B cell (primary cell): Measurements from ENCODE around the gene SALL1.

Source experiments
- CTCF ChIP-seq: fragments of 200-600 bp; IDR thresholded peaks from one replicate; pipeline ENCODE4 v1.8.0; 2022; ENCODE audit warnings: antibody characterized with exemption, mild to moderate bottlenecking
- EZH2 ChIP-seq: IDR thresholded peaks from 2 replicates; pipeline ENCODE4 v1.6.1; 2012; ENCODE audit warnings: borderline replicate concordance, low read depth, mild to moderate bottlenecking, moderate library complexity, low read length; ENCODE audit not compliant: insufficient read depth, poor library complexity, severe bottlenecking

GRCh38 chr16:51184702-51185433 is 33.8 kb upstream of the SALL1 start:
- TF ChIP-seq CTCF: no peak
- TF ChIP-seq EZH2: no peak
